A673 (cell line): ENCODE results near the gene SMKR1. TPM values are rescaled to one million over a fixed set of nuclear protein-coding genes. Genes with fewer than 3 reads are reported as not detected.

ENCODE experiments used
- BruUV-seq: library from RNA; stranded (reverse); fragments of 400-500 nt; replicated peaks from 2 replicates; lab custom pipeline; 2021; lab: Mats Ljungman, UMichigan
- CTCF ChIA-PET: fragments of 300-600 bp; sonication (Branson Sonifier 250); formaldehyde crosslinking; loops from one replicate; lab custom pipeline; 2022; ENCODE audit warnings: antibody characterized with exemption; lab: Charles Lee
- POLR2A ChIA-PET: fragments of 300-600 bp; sonication (Branson Sonifier 250); formaldehyde crosslinking; loops from one replicate; lab custom pipeline; 2022; ENCODE audit warnings: antibody characterized with exemption; ENCODE audit not compliant: low non-redundant PET; lab: Charles Lee
- DNase-seq: peaks from one replicate; pipeline ENCODE4 v3.0.0-alpha.2; 2015; ENCODE audit warnings: low spot score
- H3K27ac ChIP-seq: fragments of 200-600 bp; sonication (generic); 2 replicates; pipeline ENCODE4 v1.5.1; 2016; ENCODE audit warnings: mixed run types, low read depth, mild to moderate bottlenecking, mixed read lengths, antibody characterized with exemption, low read length; ENCODE audit not compliant: poor library complexity, severe bottlenecking
- H3K27me3 ChIP-seq: fragments of 200-600 bp; sonication (generic); replicated peaks from 2 replicates; pipeline ENCODE4 v1.6.1; 2017; ENCODE audit warnings: mixed run types, low read depth, mild to moderate bottlenecking, mixed read lengths, antibody characterized with exemption, low read length; ENCODE audit not compliant: insufficient read depth, poor library complexity
- H3K36me3 ChIP-seq: fragments of 200-600 bp; sonication (generic); 2 replicates; pipeline ENCODE4 v1.6.1; 2016; ENCODE audit warnings: mixed run types, mild to moderate bottlenecking, mixed read lengths, antibody characterized with exemption, low read length; ENCODE audit not compliant: insufficient read depth, poor library complexity, severe bottlenecking
- H3K4me1 ChIP-seq: fragments of 200-600 bp; sonication (generic); 2 replicates; pipeline ENCODE4 v1.6.1; 2017; ENCODE audit warnings: mixed run types, mild to moderate bottlenecking, mixed read lengths, antibody characterized with exemption, low read length; ENCODE audit not compliant: insufficient read depth, poor library complexity, severe bottlenecking
- H3K4me3 ChIP-seq: fragments of 200-600 bp; sonication (generic); 2 replicates; pipeline ENCODE4 v1.5.1; 2016; ENCODE audit warnings: low read depth, mixed run types, mild to moderate bottlenecking, mixed read lengths, low read length; ENCODE audit not compliant: poor library complexity, severe bottlenecking
- H3K9me3 ChIP-seq: fragments of 200-600 bp; sonication (generic); 2 replicates; pipeline ENCODE4 v1.6.1; 2016; ENCODE audit warnings: mixed run types, low read depth, mild to moderate bottlenecking, mixed read lengths, antibody characterized with exemption, low read length; ENCODE audit not compliant: poor library complexity, severe bottlenecking
- EZH2 ChIP-seq: fragments of 200-600 bp; sonication (generic); IDR thresholded peaks from 2 replicates; pipeline ENCODE4 v1.6.1; 2017; ENCODE audit warnings: borderline replicate concordance, low read depth, mild to moderate bottlenecking, mixed read lengths, antibody characterized with exemption, low read length; ENCODE audit not compliant: poor library complexity, severe bottlenecking
- intact Hi-C: fragments of 100-400 bp; cut with micrococcal nuclease; formaldehyde crosslinking; loops from one replicate; pipeline ENCODE4 v1.10.0; 2022; ENCODE audit not compliant: unreplicated experiment
- total RNA-seq: library from RNA; stranded (reverse); gene quantifications from 2 replicates; pipeline ENCODE4 v1.2.3, GENCODE V29; 2021
- TF ChIP-seq, protein P1 (sequence below): fragments of 300-800, 200-600 bp; sonication (generic); conservative IDR thresholded peaks from 2 replicates; pipeline ENCODE4 v1.5.1; 2017; ENCODE audit warnings: low read depth, mild to moderate bottlenecking, antibody characterized with exemption, low read length, moderate library complexity, mixed read lengths

The SMKR1 gene
- total RNA-seq, 1 experiment from 2014 or later: 1.5 TPM

DNA sequence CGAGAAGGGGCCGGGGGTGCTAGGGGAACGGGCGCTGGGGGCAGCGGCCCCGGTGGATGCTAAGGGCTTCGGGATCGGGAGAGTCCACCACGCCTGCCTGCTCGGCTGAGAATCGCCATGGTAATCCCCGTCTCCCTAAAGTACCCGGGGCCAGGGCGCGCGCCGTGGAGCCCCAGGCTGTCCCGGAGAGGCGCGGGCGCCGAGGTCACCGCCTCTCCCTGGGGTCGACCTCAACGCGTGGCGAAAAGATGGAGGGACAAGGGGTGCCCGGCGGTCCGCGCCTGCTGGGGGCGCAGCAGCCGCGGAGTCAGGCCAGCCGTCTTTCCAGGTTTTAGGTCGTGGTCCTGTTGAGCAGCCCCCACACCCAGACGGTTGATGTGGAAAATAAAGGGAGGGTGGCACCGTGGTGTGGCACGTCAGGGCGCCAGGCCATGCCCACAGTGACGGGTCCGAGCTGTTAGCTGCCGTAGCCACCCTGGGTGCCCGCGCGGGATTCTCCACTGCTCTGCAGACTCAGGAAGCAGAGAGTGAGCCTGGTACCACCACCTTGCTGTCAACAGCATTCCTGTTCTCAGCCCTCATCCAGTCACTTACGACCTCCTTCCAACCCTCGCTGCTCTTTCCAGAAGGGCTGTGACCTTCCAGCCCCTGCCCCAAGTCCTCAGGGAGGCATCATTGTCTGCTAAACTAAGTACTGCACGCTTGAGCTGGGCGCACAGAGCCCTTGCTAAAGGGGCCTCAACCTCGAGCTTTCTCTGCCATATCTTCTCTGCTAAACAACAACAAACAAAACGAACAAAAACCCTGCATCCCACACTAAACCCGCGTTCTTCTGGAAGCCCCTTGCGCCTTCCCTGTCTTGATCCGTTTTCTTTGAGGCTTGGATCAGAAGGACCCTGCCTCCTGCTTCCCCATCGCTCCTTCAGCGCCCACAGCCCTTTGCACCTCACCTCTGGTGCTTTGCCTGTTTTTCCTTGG, 666 bp downstream of the SMKR1 start:
- Histone ChIP-seq H3K36me3 (no peaks in the 10 kb centered on the region), H3K27ac (no peak overlapping the region), H3K27me3 (no peaks in the 10 kb centered on the region), H3K4me1 (no peaks in the 10 kb centered on the region), H3K4me3 (peak overlapping the region; percentile 68), H3K9me3 (no peaks in the 10 kb centered on the region)
- BruUV-seq: no TSS peak
- DNase-seq: no peak
- CTCF ChIA-PET: interaction anchor here (0.7 kb wide), 1 partner anchor 67 kb away, joined by 4 read pairs; no protein-coding TSS in a partner anchor
- no peak for TF ChIP-seq EZH2
- TF ChIP-seq, protein P1, sequence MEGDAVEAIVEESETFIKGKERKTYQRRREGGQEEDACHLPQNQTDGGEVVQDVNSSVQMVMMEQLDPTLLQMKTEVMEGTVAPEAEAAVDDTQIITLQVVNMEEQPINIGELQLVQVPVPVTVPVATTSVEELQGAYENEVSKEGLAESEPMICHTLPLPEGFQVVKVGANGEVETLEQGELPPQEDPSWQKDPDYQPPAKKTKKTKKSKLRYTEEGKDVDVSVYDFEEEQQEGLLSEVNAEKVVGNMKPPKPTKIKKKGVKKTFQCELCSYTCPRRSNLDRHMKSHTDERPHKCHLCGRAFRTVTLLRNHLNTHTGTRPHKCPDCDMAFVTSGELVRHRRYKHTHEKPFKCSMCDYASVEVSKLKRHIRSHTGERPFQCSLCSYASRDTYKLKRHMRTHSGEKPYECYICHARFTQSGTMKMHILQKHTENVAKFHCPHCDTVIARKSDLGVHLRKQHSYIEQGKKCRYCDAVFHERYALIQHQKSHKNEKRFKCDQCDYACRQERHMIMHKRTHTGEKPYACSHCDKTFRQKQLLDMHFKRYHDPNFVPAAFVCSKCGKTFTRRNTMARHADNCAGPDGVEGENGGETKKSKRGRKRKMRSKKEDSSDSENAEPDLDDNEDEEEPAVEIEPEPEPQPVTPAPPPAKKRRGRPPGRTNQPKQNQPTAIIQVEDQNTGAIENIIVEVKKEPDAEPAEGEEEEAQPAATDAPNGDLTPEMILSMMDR: peak; percentile 15; the same call in 1 of the 2 replicates
- intact Hi-C loops: no loop called here
- POLR2A ChIA-PET: no interaction called here

DNA sequence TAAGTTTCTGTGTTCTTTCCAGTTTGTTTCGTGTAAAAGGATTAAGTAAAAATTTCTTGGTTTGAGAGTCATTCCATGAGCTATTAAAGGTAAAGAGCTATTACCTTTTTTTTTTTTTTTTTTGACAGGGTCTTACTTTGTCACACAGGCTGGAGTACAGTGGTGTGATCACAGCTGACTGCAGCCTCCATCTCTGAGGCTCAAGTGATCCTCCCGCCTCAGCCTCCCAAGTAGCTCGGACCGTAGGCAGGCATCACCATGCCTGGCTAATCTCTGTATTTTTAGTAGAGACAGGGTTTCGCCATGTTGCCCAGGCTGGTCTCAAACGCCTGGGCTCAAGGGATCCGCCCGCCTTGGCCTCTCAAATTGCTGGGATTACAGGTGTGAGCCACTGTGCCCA, 1.4 kb downstream of the SMKR1 start:
- intact Hi-C loops: no loop called here
- no TSS peak for BruUV-seq
- TF ChIP-seq EZH2: no peak
- TF ChIP-seq, protein P1: no peak
- Histone ChIP-seq H3K9me3 (no peaks in the 10 kb centered on the region), H3K36me3 (no peaks in the 10 kb centered on the region), H3K27ac (no peak overlapping the region), H3K27me3 (no peaks in the 10 kb centered on the region), H3K4me3 (no peak overlapping the region), H3K4me1 (no peaks in the 10 kb centered on the region)
- no peak for DNase-seq
- ChIA-PET CTCF (interaction anchor here (0.6 kb wide), 1 partner anchor 32 kb away, joined by 11 read pairs; no protein-coding TSS in a partner anchor), POLR2A (no interaction called here)

DNA sequence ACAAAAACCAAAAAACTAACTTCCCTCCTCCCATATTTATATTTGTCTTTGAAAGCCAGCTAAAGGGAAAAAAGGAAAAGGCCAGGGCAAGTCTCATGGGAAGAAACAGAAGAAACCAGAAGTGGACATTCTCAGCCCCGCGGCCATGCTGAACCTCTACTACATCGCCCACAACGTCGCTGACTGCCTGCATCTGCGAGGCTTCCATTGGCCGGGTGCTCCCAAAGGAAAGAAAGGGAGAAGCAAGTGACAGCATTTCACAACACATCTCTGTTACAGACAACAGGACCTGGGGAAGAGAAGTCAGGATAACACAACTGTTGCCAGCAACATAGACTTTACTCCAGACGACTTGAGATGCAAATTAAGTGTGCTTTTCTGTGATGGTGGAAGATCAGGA, 9.9 kb downstream of the SMKR1 start:
- Histone ChIP-seq H3K4me3 (no peak overlapping the region), H3K9me3 (no peaks in the 10 kb centered on the region), H3K36me3 (no peaks in the 10 kb centered on the region), H3K4me1 (no peaks in the 10 kb centered on the region), H3K27me3 (no peaks in the 10 kb centered on the region), H3K27ac (no peak overlapping the region)
- ChIA-PET CTCF (no interaction called here), POLR2A (no interaction called here)
- no peak for DNase-seq
- no TSS peak for BruUV-seq
- TF ChIP-seq EZH2: no peak
- TF ChIP-seq, protein P1: no peak
- intact Hi-C loops: no loop called here
